Lower leg skin (tissue), 4 donors: ENCODE data around the gene PLEKHG4B. TPM values are rescaled to one million over a fixed set of nuclear protein-coding genes. Genes with fewer than 3 reads are reported as not detected.

ENCODE experiments used
- DNase-seq, 2 donors: peaks; one replicate each; pipeline ENCODE4 v3.0.0-alpha.2; 2019; ENCODE audit warnings: low spot score in 2 of 2
- H3K4me3 ChIP-seq: fragments of 200-600 bp; sonication (generic); 2 replicates; pipeline ENCODE4 v1.5.1; 2017; ENCODE audit warnings: mild to moderate bottlenecking, low read depth; ENCODE audit not compliant: poor library complexity, severe bottlenecking
- CTCF ChIP-seq, 3 donors: fragments of 450-650 bp; IDR thresholded peaks; one replicate each; pipeline ENCODE4 v1.5.1; 2016; ENCODE audit warnings: antibody characterized with exemption in 3 of 3, mild to moderate bottlenecking in 3 of 3, moderate library complexity in 2 of 3
- POLR2A ChIP-seq, 2 donors: fragments of 450-650 bp; IDR thresholded peaks; one replicate each; pipeline ENCODE4 v1.6.1; 2016 to 2017; ENCODE audit warnings: antibody characterized with exemption in 2 of 2, mild to moderate bottlenecking in 1 of 2, moderate library complexity in 1 of 2
- WGBS, 2 donors: methylation state at CpG; one replicate each; pipeline ENCODE4 v1.1.5; 2018; 5-methylcytosine and 5-hydroxymethylcytosine counted together
- intact Hi-C: fragments of 100-400 bp; cut with DNase I; formaldehyde crosslinking; loops from one replicate; pipeline ENCODE4 v1.15.0; 2023; ENCODE audit warnings: low total_unique reads
- total RNA-seq, 4 donors: library from RNA; depleted of rRNA; stranded (reverse); fragments of >200 nt; gene quantifications; one replicate each; pipeline ENCODE4 v1.1.0, GENCODE V29; 2016

The PLEKHG4B gene
- total RNA-seq, 4 donors from 2014 or later, result 0.17 to 2.1 (median 0.36) TPM

- intact Hi-C loops, result no loop called here
- no peak overlapping the region for H3K4me3 ChIP-seq
- DNase-seq, result no peak
- TF ChIP-seq POLR2A (IDR thresholded peaks at IDR 0.05), result no peak
- TF ChIP-seq CTCF (IDR thresholded peaks at IDR 0.05), result no peak
- 85 to 87% methylated on average over 14 of the region's 14 CpGs for WGBS, 2 donors
Observed at GRCh38 chr5:109826-110225, 17.9 kb downstream of the PLEKHG4B start.

DNA sequence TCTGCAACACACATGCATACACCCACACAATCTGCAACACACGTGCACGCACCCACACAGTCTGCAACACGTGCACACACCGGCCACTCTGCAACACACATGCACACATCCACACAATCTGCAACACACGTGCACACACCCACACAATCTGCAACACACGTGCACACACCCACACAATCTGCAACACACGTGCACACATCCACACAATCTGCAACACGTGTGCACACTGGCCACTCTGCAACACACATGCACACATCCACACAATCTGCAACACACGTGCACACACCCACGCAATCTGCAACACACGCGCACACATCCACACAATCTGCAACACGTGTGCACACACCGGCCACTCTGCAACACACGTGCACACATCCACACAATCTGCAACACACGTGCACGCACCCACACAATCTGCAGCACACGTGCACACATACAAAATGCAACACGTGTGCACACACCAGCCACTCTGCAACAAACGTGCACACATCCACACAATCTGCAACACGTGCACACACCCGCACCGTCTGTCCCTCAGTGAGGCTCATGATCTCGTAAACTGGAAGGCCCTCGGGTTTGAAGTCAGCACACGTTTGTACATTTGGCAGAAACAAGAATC lies 18.4 kb downstream of the PLEKHG4B start:
- DNase-seq, result no peak
- 85 to 87% methylated on average over 26 of the region's 26 CpGs for WGBS, 2 donors
- TF ChIP-seq CTCF (IDR thresholded peaks at IDR 0.05) (no peak), POLR2A (IDR thresholded peaks at IDR 0.05) (no peak)
- no peak overlapping the region for H3K4me3 ChIP-seq
- intact Hi-C loops, result no loop called here

DNA sequence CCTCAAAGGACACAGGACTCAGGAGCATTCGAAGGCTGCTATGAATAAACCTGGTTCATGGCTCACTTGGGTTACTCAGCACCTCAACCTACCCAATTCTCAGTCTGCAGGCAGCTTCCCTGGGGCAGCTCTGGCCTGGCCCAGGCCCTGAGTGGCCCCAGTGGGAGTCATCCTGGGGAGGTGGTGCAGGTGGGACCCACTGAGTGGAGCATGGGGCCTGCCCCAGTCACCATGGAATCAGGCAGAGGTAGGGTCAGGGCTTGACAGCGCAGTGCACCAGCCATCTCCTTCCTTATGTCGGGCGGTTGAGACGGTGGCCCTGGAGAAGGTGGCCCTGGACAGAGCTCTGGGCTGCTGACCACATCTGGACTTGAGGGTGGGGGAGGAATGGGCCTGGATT lies 19.2 kb downstream of the PLEKHG4B start:
- TF ChIP-seq POLR2A (IDR thresholded peaks at IDR 0.05) (no peak), CTCF (IDR thresholded peaks at IDR 0.05) (no peak)
- no peak for DNase-seq
- WGBS, 2 donors, result 90 to 100% methylated on average over 5 of the region's 5 CpGs
- intact Hi-C loops, result no loop called here
- H3K4me3 ChIP-seq, result no peak overlapping the region

GRCh38 chr5:119486-120097 lies 27.6 kb downstream of the PLEKHG4B start:
- no peak for TF ChIP-seq POLR2A (IDR thresholded peaks at IDR 0.05)
- TF ChIP-seq CTCF (IDR thresholded peaks at IDR 0.05), result no peak
- no peak overlapping the region for H3K4me3 ChIP-seq
- peak in 1 of 2 donors; percentile 74 for DNase-seq
- WGBS, 2 donors, result 88 to 91% methylated on average over 5 of the region's 5 CpGs
- intact Hi-C loops, result no loop called here

- DNase-seq, result no peak
- TF ChIP-seq POLR2A (IDR thresholded peaks at IDR 0.05) (no peak), CTCF (IDR thresholded peaks at IDR 0.05) (no peak)
- no peak overlapping the region for H3K4me3 ChIP-seq
- WGBS, 2 donors, result 85 to 94% methylated on average over 4 of the region's 4 CpGs
- intact Hi-C loops, result no loop called here
Observed at GRCh38 chr5:121432-121831, 29.5 kb downstream of the PLEKHG4B start.

DNA sequence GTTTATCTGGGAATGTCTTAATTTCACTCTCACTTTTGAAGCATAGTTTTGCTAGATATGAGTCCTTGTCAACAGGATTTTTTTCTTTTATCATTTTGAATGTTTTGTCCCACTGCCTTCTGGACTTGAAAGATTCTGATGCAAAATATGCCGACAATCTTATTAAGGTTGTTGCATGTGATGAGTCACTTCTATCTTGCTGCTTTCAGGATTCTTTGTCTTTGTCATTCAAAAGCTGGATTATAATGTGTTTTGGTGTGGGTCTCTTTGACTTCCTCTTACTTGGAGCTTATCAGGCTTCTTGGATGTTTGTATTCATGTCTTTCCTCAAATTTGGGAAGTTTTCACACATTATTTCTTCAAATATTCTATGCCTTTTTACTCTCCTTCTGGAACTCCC lies 33.8 kb downstream of the PLEKHG4B start:
- no peak for DNase-seq
- TF ChIP-seq CTCF (IDR thresholded peaks at IDR 0.05) (no peak), POLR2A (IDR thresholded peaks at IDR 0.05) (no peak)
- WGBS, 2 donors, result 97 to 100% methylated on average over 1 of the region's 1 CpG
- no peak overlapping the region for H3K4me3 ChIP-seq
- intact Hi-C loops, result no loop called here
